WTC11 (cell line): ENCODE results near the gene MARF1. TPM values are rescaled to one million over a fixed set of nuclear protein-coding genes. Genes with fewer than 3 reads are reported as not detected.

ENCODE experiments used
- ATAC-seq: fragments of 200-7000 bp; cut with Tn5 transposase; 2 replicates; pipeline ENCODE4 v1.10.0; 2021; ENCODE audit warnings: mild to moderate bottlenecking, moderate library complexity
- CTCF ChIA-PET: fragments of 300-600 bp; sonication (Branson Sonifier 250); formaldehyde crosslinking; loops from one replicate; lab custom pipeline; 2021; ENCODE audit warnings: antibody characterized with exemption; lab: Charles Lee
- POLR2A ChIA-PET: fragments of 350-600 bp; sonication (Branson Sonifier 250); formaldehyde crosslinking; loops from one replicate; lab custom pipeline; 2021; ENCODE audit warnings: antibody characterized with exemption; lab: Charles Lee
- DNase-seq: peaks from one replicate; pipeline ENCODE4 v3.0.0; 2021; ENCODE audit warnings: low spot score
- H3K27ac Mint-ChIP-seq: 2 replicates; pipeline ENCODE4 v1.8.0; 2021; ENCODE audit warnings: mixed read lengths
- H3K27me3 Mint-ChIP-seq: 2 replicates; pipeline ENCODE4 v1.8.0; 2021; ENCODE audit warnings: low read depth, mild to moderate bottlenecking, moderate library complexity, mixed read lengths
- H3K36me3 Mint-ChIP-seq: 2 replicates; pipeline ENCODE4 v1.8.0; 2021; ENCODE audit warnings: mixed read lengths
- H3K4me1 Mint-ChIP-seq: 2 replicates; pipeline ENCODE4 v1.8.0; 2022; ENCODE audit warnings: mixed read lengths
- H3K4me3 Mint-ChIP-seq: 2 replicates; pipeline ENCODE4 v1.8.0; 2021; ENCODE audit warnings: mild to moderate bottlenecking, moderate library complexity, mixed read lengths
- H3K9me3 Mint-ChIP-seq: 2 replicates; pipeline ENCODE4 v1.8.0; 2021; ENCODE audit warnings: mixed read lengths
- ELF4 ChIP-seq: sonication (generic); formaldehyde crosslinking; IDR thresholded peaks from 2 replicates; pipeline ENCODE4 v1.8.1; 2022; ENCODE audit warnings: low read depth, mild to moderate bottlenecking, moderate library complexity, missing genetic modification reagents
- FOXP4 ChIP-seq: sonication (generic); formaldehyde crosslinking; IDR thresholded peaks from 2 replicates; pipeline ENCODE4 v1.8.0; 2022; ENCODE audit warnings: mild to moderate bottlenecking, missing genetic modification reagents
- HMGA2 ChIP-seq: fragments of 250-450 bp; sonication (Bioruptor Pico); IDR thresholded peaks from 2 replicates; pipeline ENCODE4 v1.4.0; 2021; ENCODE audit warnings: mild to moderate bottlenecking, moderate library complexity
- IRF1 ChIP-seq: sonication (generic); formaldehyde crosslinking; IDR thresholded peaks from 2 replicates; pipeline ENCODE4 v1.8.0; 2023; ENCODE audit warnings: missing genetic modification reagents
- KAT7 ChIP-seq: sonication (generic); formaldehyde crosslinking; IDR thresholded peaks from 2 replicates; pipeline ENCODE4 v1.8.1; 2023; ENCODE audit warnings: missing genetic modification reagents, mild to moderate bottlenecking, borderline replicate concordance
- MXD4 ChIP-seq: fragments of 250-450 bp; sonication (Bioruptor Pico); IDR thresholded peaks from 2 replicates; pipeline ENCODE4 v1.8.0; 2021; ENCODE audit warnings: mild to moderate bottlenecking, moderate library complexity, borderline replicate concordance
- NFATC4 ChIP-seq: fragments of 250-450 bp; sonication (Bioruptor Pico); IDR thresholded peaks from 2 replicates; pipeline ENCODE4 v1.9.0; 2021; ENCODE audit warnings: mild to moderate bottlenecking
- NR2C2 ChIP-seq: sonication (generic); formaldehyde crosslinking; IDR thresholded peaks from 2 replicates; pipeline ENCODE4 v1.8.0; 2022; ENCODE audit warnings: mild to moderate bottlenecking, missing genetic modification reagents
- OVOL2 ChIP-seq: fragments of 250-450 bp; sonication (Bioruptor Pico); IDR thresholded peaks from 2 replicates; pipeline ENCODE4 v1.9.0; 2021; ENCODE audit warnings: mild to moderate bottlenecking, borderline replicate concordance
- RELA ChIP-seq: sonication (generic); formaldehyde crosslinking; IDR thresholded peaks from 2 replicates; pipeline ENCODE4 v1.8.1; 2022; ENCODE audit warnings: missing genetic modification reagents, mild to moderate bottlenecking, borderline replicate concordance
- RORB ChIP-seq: fragments of 250-450 bp; sonication (Bioruptor Pico); IDR thresholded peaks from 2 replicates; pipeline ENCODE4 v1.9.0; 2021; ENCODE audit warnings: mild to moderate bottlenecking
- TCF7 ChIP-seq: sonication (generic); formaldehyde crosslinking; IDR thresholded peaks from 2 replicates; pipeline ENCODE4 v1.8.0; 2022; ENCODE audit warnings: mild to moderate bottlenecking, low read depth, missing genetic modification reagents, moderate library complexity
- ZNF219 ChIP-seq: sonication (generic); formaldehyde crosslinking; IDR thresholded peaks from 2 replicates; pipeline ENCODE4 v1.8.0; 2023; ENCODE audit warnings: missing genetic modification reagents, mild to moderate bottlenecking, borderline replicate concordance
- ZNF317 ChIP-seq: sonication (generic); formaldehyde crosslinking; IDR thresholded peaks from 2 replicates; pipeline ENCODE4 v1.8.1; 2023; ENCODE audit warnings: low read depth, mild to moderate bottlenecking, moderate library complexity, missing genetic modification reagents, borderline replicate concordance
- ZNF423 ChIP-seq: fragments of 250-450 bp; sonication (Bioruptor Pico); IDR thresholded peaks from 2 replicates; pipeline ENCODE4 v2.1.2; 2022; ENCODE audit warnings: mild to moderate bottlenecking, moderate library complexity
- total RNA-seq: library from RNA; stranded (reverse); gene quantifications from 3 replicates; pipeline ENCODE4 v1.2.3, GENCODE V29; 2021
- TF ChIP-seq, protein P1 (sequence below): sonication (generic); formaldehyde crosslinking; IDR thresholded peaks from 2 replicates; pipeline ENCODE4 v1.8.0; 2022; ENCODE audit warnings: mild to moderate bottlenecking, missing genetic modification reagents
- TF ChIP-seq, protein P2 (sequence below): sonication (generic); formaldehyde crosslinking; conservative IDR thresholded peaks from 2 replicates; pipeline ENCODE4 v1.8.1; 2023; ENCODE audit warnings: mild to moderate bottlenecking, low read depth, missing genetic modification reagents, moderate library complexity
- TF ChIP-seq, protein P3 (sequence below): fragments of 200-600 bp; IDR thresholded peaks from 2 replicates; pipeline ENCODE4 v1.8.0; 2022; ENCODE audit warnings: antibody characterized with exemption
- TF ChIP-seq, protein P4 (sequence below): fragments of 250-450 bp; sonication (Bioruptor Pico); IDR thresholded peaks from 2 replicates; pipeline ENCODE4 v1.8.0; 2021; ENCODE audit warnings: mild to moderate bottlenecking

Gene MARF1
- total RNA-seq, 1 experiment from 2014 or later: 31.9 TPM

DNA sequence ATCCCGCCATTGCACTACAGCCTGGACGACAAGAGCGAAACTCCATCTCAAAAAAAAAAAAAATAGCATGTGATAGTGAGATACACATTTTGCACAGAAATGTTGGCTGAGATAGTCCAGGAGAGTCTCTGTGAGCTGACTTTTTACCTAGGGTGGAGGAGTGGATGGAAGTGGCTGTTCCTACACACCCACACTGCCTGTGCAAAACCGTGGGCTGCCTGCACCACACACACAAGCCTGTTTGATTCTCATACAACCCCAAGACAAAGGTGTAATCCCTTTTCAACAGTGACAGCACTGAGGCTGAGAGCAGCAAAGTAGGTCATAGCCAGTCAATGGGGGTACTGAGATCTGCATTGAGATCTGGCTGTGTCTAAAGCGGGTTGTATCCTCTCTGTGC, 86.8 kb downstream of the MARF1 start:
- ChIA-PET POLR2A (no interaction called here), CTCF (no interaction called here)
- Mint-ChIP-seq H3K9me3 (no peaks in the 10 kb centered on the region), H3K27ac (no peak overlapping the region), H3K27me3 (no peaks in the 10 kb centered on the region; the same call in 1 of the 2 replicates), H3K4me3 (no peak overlapping the region), H3K36me3 (no peaks in the 10 kb centered on the region), H3K4me1 (peaks cover 9% of the 10 kb centered on the region)
- no peak for DNase-seq
- no peak for ATAC-seq
- TF ChIP-seq MXD4 (CRISPR knock-in tag) (no peak), NR2C2 (no peak), ELF4 (CRISPR knock-in tag) (no peak), RELA (CRISPR knock-in tag) (no peak), ZNF317 (no peak), FOXP4 (CRISPR knock-in tag) (no peak), ZNF219 (no peak), RORB (CRISPR knock-in tag) (no peak), OVOL2 (CRISPR knock-in tag) (no peak), KAT7 (no peak), NFATC4 (no peak), ZNF423 (CRISPR knock-in tag) (no peak), TCF7 (no peak), HMGA2 (CRISPR knock-in tag) (no peak), IRF1 (no peak)
- TF ChIP-seq, protein P1, sequence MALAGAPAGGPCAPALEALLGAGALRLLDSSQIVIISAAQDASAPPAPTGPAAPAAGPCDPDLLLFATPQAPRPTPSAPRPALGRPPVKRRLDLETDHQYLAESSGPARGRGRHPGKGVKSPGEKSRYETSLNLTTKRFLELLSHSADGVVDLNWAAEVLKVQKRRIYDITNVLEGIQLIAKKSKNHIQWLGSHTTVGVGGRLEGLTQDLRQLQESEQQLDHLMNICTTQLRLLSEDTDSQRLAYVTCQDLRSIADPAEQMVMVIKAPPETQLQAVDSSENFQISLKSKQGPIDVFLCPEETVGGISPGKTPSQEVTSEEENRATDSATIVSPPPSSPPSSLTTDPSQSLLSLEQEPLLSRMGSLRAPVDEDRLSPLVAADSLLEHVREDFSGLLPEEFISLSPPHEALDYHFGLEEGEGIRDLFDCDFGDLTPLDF (CRISPR knock-in tag): no peak
- TF ChIP-seq, protein P2, sequence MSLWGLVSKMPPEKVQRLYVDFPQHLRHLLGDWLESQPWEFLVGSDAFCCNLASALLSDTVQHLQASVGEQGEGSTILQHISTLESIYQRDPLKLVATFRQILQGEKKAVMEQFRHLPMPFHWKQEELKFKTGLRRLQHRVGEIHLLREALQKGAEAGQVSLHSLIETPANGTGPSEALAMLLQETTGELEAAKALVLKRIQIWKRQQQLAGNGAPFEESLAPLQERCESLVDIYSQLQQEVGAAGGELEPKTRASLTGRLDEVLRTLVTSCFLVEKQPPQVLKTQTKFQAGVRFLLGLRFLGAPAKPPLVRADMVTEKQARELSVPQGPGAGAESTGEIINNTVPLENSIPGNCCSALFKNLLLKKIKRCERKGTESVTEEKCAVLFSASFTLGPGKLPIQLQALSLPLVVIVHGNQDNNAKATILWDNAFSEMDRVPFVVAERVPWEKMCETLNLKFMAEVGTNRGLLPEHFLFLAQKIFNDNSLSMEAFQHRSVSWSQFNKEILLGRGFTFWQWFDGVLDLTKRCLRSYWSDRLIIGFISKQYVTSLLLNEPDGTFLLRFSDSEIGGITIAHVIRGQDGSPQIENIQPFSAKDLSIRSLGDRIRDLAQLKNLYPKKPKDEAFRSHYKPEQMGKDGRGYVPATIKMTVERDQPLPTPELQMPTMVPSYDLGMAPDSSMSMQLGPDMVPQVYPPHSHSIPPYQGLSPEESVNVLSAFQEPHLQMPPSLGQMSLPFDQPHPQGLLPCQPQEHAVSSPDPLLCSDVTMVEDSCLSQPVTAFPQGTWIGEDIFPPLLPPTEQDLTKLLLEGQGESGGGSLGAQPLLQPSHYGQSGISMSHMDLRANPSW (CRISPR knock-in tag): no peak
- TF ChIP-seq, protein P3, sequence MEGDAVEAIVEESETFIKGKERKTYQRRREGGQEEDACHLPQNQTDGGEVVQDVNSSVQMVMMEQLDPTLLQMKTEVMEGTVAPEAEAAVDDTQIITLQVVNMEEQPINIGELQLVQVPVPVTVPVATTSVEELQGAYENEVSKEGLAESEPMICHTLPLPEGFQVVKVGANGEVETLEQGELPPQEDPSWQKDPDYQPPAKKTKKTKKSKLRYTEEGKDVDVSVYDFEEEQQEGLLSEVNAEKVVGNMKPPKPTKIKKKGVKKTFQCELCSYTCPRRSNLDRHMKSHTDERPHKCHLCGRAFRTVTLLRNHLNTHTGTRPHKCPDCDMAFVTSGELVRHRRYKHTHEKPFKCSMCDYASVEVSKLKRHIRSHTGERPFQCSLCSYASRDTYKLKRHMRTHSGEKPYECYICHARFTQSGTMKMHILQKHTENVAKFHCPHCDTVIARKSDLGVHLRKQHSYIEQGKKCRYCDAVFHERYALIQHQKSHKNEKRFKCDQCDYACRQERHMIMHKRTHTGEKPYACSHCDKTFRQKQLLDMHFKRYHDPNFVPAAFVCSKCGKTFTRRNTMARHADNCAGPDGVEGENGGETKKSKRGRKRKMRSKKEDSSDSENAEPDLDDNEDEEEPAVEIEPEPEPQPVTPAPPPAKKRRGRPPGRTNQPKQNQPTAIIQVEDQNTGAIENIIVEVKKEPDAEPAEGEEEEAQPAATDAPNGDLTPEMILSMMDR: no peak
- TF ChIP-seq, protein P4, sequence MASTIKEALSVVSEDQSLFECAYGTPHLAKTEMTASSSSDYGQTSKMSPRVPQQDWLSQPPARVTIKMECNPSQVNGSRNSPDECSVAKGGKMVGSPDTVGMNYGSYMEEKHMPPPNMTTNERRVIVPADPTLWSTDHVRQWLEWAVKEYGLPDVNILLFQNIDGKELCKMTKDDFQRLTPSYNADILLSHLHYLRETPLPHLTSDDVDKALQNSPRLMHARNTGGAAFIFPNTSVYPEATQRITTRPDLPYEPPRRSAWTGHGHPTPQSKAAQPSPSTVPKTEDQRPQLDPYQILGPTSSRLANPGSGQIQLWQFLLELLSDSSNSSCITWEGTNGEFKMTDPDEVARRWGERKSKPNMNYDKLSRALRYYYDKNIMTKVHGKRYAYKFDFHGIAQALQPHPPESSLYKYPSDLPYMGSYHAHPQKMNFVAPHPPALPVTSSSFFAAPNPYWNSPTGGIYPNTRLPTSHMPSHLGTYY: no peak
